ENCODE measurements around the gene POLD3.

Gene POLD3

GRCh38 chr11:74602637-74603556 is 10.5 kb downstream of the POLD3 start:
- H2BK12ac ChIP-seq (ENCODE audit: low read length), result no peak overlapping the region
- H3K18ac ChIP-seq (ENCODE audit: low read length), result no peak overlapping the region
- peaks cover 0 to 3% of the 10 kb centered on the region in 2 experiments for H3K4me1 ChIP-seq (ENCODE audit: control insufficient read depth in 1 of 2, insufficient read depth in 2 of 2, low read length in 2 of 2)
- H3K4ac ChIP-seq (ENCODE audit: low read depth, low read length), result no peak overlapping the region
- H3K23ac ChIP-seq (ENCODE audit: low read length), result no peak overlapping the region
- H3K27me3 ChIP-seq (ENCODE audit: insufficient read depth, low read length), result no peaks in the 10 kb centered on the region
- no CpG with 5 or more reads among the region's 4 CpGs for WGBS (ENCODE audit: extremely low coverage, insufficient coverage, insufficient read length)
- no peak overlapping the region for H2BK120ac ChIP-seq (ENCODE audit: insufficient read depth, low read length, poor library complexity)
- no peaks in the 10 kb centered on the region for H3K79me2 ChIP-seq (ENCODE audit: control insufficient read depth, insufficient read depth, low read length, poor library complexity)
- no peak overlapping the region for H3K27ac ChIP-seq (ENCODE audit: low read depth, low read length)
- H3K36me3 ChIP-seq (ENCODE audit: control insufficient read depth in 1 of 2, insufficient read depth in 2 of 2, low read length in 2 of 2), result peaks cover 7 to 21% of the 10 kb centered on the region in 2 experiments
- H2BK5ac ChIP-seq (ENCODE audit: low read depth, low read length, poor library complexity), result no peak overlapping the region
- no peak overlapping the region for H2AFZ ChIP-seq (ENCODE audit: insufficient read depth, low read length, poor library complexity)
- H3K79me1 ChIP-seq (ENCODE audit: low read length), result no peaks in the 10 kb centered on the region
- no peak overlapping the region for H4K8ac ChIP-seq (ENCODE audit: low read depth, low read length)
- no peak overlapping the region for H4K12ac ChIP-seq (ENCODE audit: low read depth, low read length)
- H3K9me3 ChIP-seq (ENCODE audit: insufficient read depth, low read depth, low read length), result no peaks in the 10 kb centered on the region
- no peak overlapping the region for H2AK5ac ChIP-seq (ENCODE audit: low read length)
- H4K91ac ChIP-seq (ENCODE audit: low read depth, low read length), result no peak overlapping the region
- no peak for DNase-seq
- no peak overlapping the region for H3K14ac ChIP-seq (ENCODE audit: low read length)
- H3K4me2 ChIP-seq (ENCODE audit: low read length), result no peak overlapping the region
- no peak overlapping the region for H3K9ac ChIP-seq (ENCODE audit: low read length)
- no peak overlapping the region for H3K4me3 ChIP-seq (ENCODE audit: low read depth, low read length)

GRCh38 chr11:74603845-74604244 is 11.5 kb downstream of the POLD3 start:
- Histone ChIP-seq H4K12ac (ENCODE audit: low read depth, low read length) (no peak overlapping the region), H3K4me2 (ENCODE audit: low read length) (no peak overlapping the region), H3K14ac (ENCODE audit: low read length) (no peak overlapping the region), H3K4me3 (ENCODE audit: low read depth, low read length) (no peak overlapping the region), H3K79me2 (ENCODE audit: control insufficient read depth, insufficient read depth, low read length, poor library complexity) (no peaks in the 10 kb centered on the region), H3K9me3 (ENCODE audit: insufficient read depth, low read depth, low read length) (no peaks in the 10 kb centered on the region), H3K79me1 (ENCODE audit: low read length) (no peaks in the 10 kb centered on the region), H3K23ac (ENCODE audit: low read length) (no peak overlapping the region), H2BK120ac (ENCODE audit: insufficient read depth, low read length, poor library complexity) (no peak overlapping the region), H3K36me3 (ENCODE audit: control insufficient read depth in 1 of 2, insufficient read depth in 2 of 2, low read length in 2 of 2) (peaks cover 5 to 17% of the 10 kb centered on the region in 2 experiments), H2BK12ac (ENCODE audit: low read length) (no peak overlapping the region), H4K91ac (ENCODE audit: low read depth, low read length) (no peak overlapping the region), H3K18ac (ENCODE audit: low read length) (no peak overlapping the region), H3K27me3 (ENCODE audit: insufficient read depth, low read length) (no peaks in the 10 kb centered on the region), H3K4ac (ENCODE audit: low read depth, low read length) (no peak overlapping the region), H2AFZ (ENCODE audit: insufficient read depth, low read length, poor library complexity) (no peak overlapping the region), H2AK5ac (ENCODE audit: low read length) (no peak overlapping the region), H2BK5ac (ENCODE audit: low read depth, low read length, poor library complexity) (no peak overlapping the region), H3K27ac (ENCODE audit: low read depth, low read length) (no peak overlapping the region), H3K9ac (ENCODE audit: low read length) (no peak overlapping the region), H4K8ac (ENCODE audit: low read depth, low read length) (no peak overlapping the region), H3K4me1 (ENCODE audit: control insufficient read depth in 1 of 2, insufficient read depth in 2 of 2, low read length in 2 of 2) (peaks cover 0 to 3% of the 10 kb centered on the region in 2 experiments)
- WGBS (ENCODE audit: extremely low coverage, insufficient coverage, insufficient read length), result no CpG with 5 or more reads among the region's 1 CpG
- DNase-seq, result no peak

DNA sequence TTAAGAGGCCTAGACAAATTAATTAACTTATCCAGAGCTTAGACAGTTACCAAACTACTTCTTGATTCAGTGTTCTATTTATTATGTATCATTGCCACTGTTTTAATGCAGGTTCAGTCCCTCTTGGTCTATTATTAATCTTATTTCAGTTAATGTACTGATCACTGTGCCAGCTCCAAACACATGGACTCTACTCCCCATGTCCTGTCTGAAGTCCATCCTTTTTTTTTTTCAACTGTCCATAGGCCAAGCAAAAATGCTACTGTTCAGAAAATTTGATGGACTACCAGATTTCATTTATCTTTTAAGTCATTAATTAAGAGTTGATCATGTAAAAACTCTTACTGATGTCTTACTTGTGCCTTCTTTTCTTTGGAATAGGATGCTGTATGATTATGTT is 11.9 kb downstream of the POLD3 start:
- H3K4me3 ChIP-seq (ENCODE audit: low read depth, low read length), result no peak overlapping the region
- no peak overlapping the region for H2BK120ac ChIP-seq (ENCODE audit: insufficient read depth, low read length, poor library complexity)
- no peak overlapping the region for H3K4me2 ChIP-seq (ENCODE audit: low read length)
- H2BK5ac ChIP-seq (ENCODE audit: low read depth, low read length, poor library complexity), result no peak overlapping the region
- no peak overlapping the region for H3K27ac ChIP-seq (ENCODE audit: low read depth, low read length)
- no peak overlapping the region for H4K12ac ChIP-seq (ENCODE audit: low read depth, low read length)
- H3K18ac ChIP-seq (ENCODE audit: low read length), result no peak overlapping the region
- peaks cover 0 to 3% of the 10 kb centered on the region in 2 experiments for H3K4me1 ChIP-seq (ENCODE audit: control insufficient read depth in 1 of 2, insufficient read depth in 2 of 2, low read length in 2 of 2)
- H3K79me1 ChIP-seq (ENCODE audit: low read length), result no peaks in the 10 kb centered on the region
- no peak overlapping the region for H2AK5ac ChIP-seq (ENCODE audit: low read length)
- H3K14ac ChIP-seq (ENCODE audit: low read length), result no peak overlapping the region
- DNase-seq, result no peak
- H2AFZ ChIP-seq (ENCODE audit: insufficient read depth, low read length, poor library complexity), result no peak overlapping the region
- H4K91ac ChIP-seq (ENCODE audit: low read depth, low read length), result no peak overlapping the region
- H3K36me3 ChIP-seq (ENCODE audit: control insufficient read depth in 1 of 2, insufficient read depth in 2 of 2, low read length in 2 of 2), result peaks cover 5 to 17% of the 10 kb centered on the region in 2 experiments
- no peak overlapping the region for H3K23ac ChIP-seq (ENCODE audit: low read length)
- H4K8ac ChIP-seq (ENCODE audit: low read depth, low read length), result no peak overlapping the region
- no peaks in the 10 kb centered on the region for H3K27me3 ChIP-seq (ENCODE audit: insufficient read depth, low read length)
- no peak overlapping the region for H2BK12ac ChIP-seq (ENCODE audit: low read length)
- H3K9me3 ChIP-seq (ENCODE audit: insufficient read depth, low read depth, low read length), result no peaks in the 10 kb centered on the region
- no peak overlapping the region for H3K9ac ChIP-seq (ENCODE audit: low read length)
- no peak overlapping the region for H3K4ac ChIP-seq (ENCODE audit: low read depth, low read length)
- no peaks in the 10 kb centered on the region for H3K79me2 ChIP-seq (ENCODE audit: control insufficient read depth, insufficient read depth, low read length, poor library complexity)

DNA sequence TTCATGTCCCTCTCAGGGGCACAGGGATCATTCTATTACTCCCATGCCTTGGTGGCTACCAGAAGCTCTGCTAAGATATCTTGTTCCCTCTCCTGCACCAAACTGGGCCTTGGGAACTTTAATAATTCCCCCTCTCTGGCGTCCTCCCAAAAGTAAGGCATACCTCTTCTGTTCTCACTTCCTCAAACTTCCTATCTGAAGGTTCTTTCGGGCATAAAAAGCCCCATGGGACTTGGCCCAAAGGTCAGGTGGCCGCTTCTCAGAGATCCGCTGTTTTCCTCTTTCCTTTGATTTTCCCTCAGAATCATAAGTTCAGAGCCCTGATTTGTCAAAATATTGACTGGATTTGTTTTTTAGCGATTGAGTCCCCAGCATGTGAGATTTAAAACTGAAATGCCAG is 13.0 kb downstream of the POLD3 start:
- H4K8ac ChIP-seq (ENCODE audit: low read depth, low read length), result no peak overlapping the region
- H3K27me3 ChIP-seq (ENCODE audit: insufficient read depth, low read length), result no peaks in the 10 kb centered on the region
- no peak overlapping the region for H3K23ac ChIP-seq (ENCODE audit: low read length)
- peak overlapping the region; percentile 33 for H2BK120ac ChIP-seq (ENCODE audit: insufficient read depth, low read length, poor library complexity)
- WGBS (ENCODE audit: extremely low coverage, insufficient coverage, insufficient read length), result no CpG with 5 or more reads among the region's 5 CpGs
- no peak overlapping the region for H4K91ac ChIP-seq (ENCODE audit: low read depth, low read length)
- H3K79me1 ChIP-seq (ENCODE audit: low read length), result no peaks in the 10 kb centered on the region
- H3K18ac ChIP-seq (ENCODE audit: low read length), result no peak overlapping the region
- H3K9me3 ChIP-seq (ENCODE audit: insufficient read depth, low read depth, low read length), result no peaks in the 10 kb centered on the region
- H3K27ac ChIP-seq (ENCODE audit: low read depth, low read length), result no peak overlapping the region
- H2AFZ ChIP-seq (ENCODE audit: insufficient read depth, low read length, poor library complexity), result no peak overlapping the region
- no peak overlapping the region for H3K9ac ChIP-seq (ENCODE audit: low read length)
- H3K4me3 ChIP-seq (ENCODE audit: low read depth, low read length), result no peak overlapping the region
- no peak overlapping the region for H2AK5ac ChIP-seq (ENCODE audit: low read length)
- H3K36me3 ChIP-seq (ENCODE audit: control insufficient read depth in 1 of 2, insufficient read depth in 2 of 2, low read length in 2 of 2), result peaks cover 6 to 12% of the 10 kb centered on the region in 2 experiments
- no peak for DNase-seq
- H3K14ac ChIP-seq (ENCODE audit: low read length), result no peak overlapping the region
- no peak overlapping the region for H4K12ac ChIP-seq (ENCODE audit: low read depth, low read length)
- H3K4me2 ChIP-seq (ENCODE audit: low read length), result no peak overlapping the region
- H2BK12ac ChIP-seq (ENCODE audit: low read length), result no peak overlapping the region
- H3K4ac ChIP-seq (ENCODE audit: low read depth, low read length), result no peak overlapping the region
- no peaks in the 10 kb centered on the region for H3K79me2 ChIP-seq (ENCODE audit: control insufficient read depth, insufficient read depth, low read length, poor library complexity)
- peaks cover 0 to 3% of the 10 kb centered on the region in 2 experiments for H3K4me1 ChIP-seq (ENCODE audit: control insufficient read depth in 1 of 2, insufficient read depth in 2 of 2, low read length in 2 of 2)
- no peak overlapping the region for H2BK5ac ChIP-seq (ENCODE audit: low read depth, low read length, poor library complexity)

All from trophoblast cell (in vitro differentiated cells and primary cell).